Measurements from ENCODE around the gene CLDN7.

GRCh38 chr17:7235693-7236665 is 26.3 kb downstream of the CLDN7 start:
- TF ChIP-seq CTCF (conservative IDR thresholded peaks at IDR 0.05) (no peak), ZFX (IDR thresholded peaks at IDR 0.05) (no peak)
